ENCODE results near the gene SLC41A1.
A peak's percentile ranks its signal among the peaks of the same experiment; 100 is the strongest.

Gene SLC41A1

DNA sequence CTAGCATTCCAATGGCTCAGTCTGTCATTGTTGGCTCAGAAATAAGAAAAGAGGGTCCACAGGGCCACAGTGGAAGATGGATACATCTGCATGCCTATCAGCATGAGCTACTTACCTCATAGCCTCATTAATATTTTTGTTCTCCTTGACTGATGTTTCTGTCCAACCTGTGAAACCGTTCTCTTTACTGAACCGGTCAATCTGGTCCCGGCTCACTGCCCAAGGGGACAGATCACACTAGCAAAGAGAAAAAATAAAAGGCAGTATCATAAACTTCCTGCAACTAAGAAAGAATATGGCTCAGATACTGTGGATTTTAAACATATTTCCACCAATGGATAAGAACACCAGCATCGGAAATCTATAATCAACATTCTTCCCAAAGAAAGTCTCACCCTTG, 42.4 kb downstream of the SLC41A1 start:
- intact Hi-C loops (cut with DNase I), result no loop called here
- no peak for DNase-seq

DNA sequence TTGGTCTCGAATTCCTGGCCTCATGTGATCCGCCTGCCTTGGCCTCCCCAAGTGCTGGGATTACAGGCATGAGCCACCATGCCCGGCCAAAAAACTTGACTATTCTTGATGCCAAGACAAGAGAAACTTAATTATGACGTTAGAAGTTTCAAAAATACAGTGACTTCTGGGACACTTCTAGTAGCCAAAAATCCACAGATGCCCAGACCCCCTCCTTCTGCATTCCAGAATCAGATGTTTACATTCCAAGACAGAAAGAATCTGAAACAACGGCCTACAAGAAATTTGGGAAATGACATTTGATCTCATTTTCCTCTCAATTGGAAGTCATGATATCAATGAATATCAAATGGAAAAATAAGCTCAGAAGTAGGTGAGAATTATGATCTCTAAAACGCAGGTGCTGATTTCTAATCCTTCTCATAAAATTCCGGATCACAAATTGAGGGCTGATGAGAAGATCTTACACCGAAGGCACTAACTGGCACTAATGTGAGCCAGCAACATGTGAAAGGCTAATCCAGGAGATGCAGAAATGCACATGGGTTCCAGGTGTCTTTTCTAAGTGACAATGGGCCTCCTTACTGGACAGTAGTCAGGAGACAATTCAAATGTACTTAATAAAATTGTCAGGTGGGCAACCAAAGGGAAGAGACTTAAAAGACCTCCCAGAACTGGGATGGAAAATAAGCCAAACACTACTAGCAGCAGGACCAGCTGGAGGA, 43.2 kb downstream of the SLC41A1 start:
- DNase-seq, result no peak
- intact Hi-C loops (cut with DNase I), result no loop called here

DNA sequence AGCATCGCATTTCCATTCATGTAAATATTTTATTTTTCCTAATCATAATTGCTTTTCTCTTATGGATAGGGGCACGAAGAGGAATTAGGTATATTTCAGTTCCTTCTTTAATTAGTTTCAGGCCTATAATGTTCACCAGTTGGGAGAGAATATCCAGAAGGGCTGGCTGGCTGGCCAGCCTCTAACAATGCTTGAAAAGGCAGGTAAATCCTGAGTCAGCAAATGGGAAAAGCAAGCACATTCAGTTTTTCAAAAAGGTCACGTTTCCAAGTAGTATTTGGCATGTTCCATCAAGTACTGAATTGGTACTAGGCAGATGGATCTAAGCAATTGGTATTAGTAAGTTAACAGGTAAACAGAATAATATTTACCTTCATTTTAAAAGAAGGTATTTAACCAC, 45.8 kb downstream of the SLC41A1 start:
- DNase-seq, result no peak
- intact Hi-C loops (cut with DNase I), result no loop called here

DNA sequence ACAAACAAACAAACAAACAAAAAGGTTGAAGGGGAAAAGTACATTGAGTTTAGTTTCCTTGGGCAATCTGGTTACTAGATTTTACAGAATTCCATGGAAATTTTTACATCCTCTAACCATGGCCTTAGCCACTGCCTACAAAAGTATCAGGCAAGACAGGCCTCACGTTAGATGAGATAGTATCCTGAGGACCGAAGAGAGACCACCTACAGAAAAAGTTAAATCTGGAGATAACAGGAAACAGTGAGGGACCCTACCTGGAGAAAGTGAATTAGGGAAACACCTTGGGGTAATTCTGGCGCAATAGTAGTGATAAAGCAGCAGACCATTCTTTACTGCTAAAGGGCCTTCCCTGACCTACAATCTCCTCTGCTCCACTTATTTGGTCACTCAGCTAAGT, 46.4 kb downstream of the SLC41A1 start:
- DNase-seq, result no peak
- intact Hi-C loops (cut with DNase I), result no loop called here

GRCh38 chr1:205766038-205766437, 47.0 kb downstream of the SLC41A1 start:
- intact Hi-C loops (cut with DNase I), result no loop called here
- DNase-seq, result peak in 5 of 42 donors; percentile 14 to 46 (median 36)

- intact Hi-C loops (cut with DNase I), result no loop called here
These were observed 48.4 kb downstream of the SLC41A1 start for GRCh38 chr1:205764578-205764977.

DNA sequence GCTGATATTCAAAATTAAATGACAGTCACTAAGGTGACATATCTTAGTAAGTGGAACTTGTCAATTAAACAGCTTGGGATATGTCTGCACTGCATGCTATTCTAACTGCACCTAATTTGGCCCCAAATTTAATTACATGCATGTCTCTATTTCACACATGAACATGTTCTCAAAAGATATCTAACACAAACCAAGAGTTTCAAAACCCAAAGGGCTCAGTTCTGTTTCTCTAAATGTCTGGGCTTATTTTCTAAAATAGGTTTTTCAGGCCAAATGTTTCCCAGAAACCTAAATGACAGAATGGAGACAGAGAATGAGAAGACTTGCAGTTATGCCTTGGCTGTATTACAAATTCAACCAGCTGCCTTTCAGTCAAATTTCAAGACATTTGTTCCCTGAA, 49.0 kb downstream of the SLC41A1 start:
- no peak for DNase-seq
- intact Hi-C loops (cut with DNase I), result no loop called here

More at GRCh38 chr1:205764578-205764977, 48.4 kb downstream of the SLC41A1 start:
- no peak for DNase-seq

DNA sequence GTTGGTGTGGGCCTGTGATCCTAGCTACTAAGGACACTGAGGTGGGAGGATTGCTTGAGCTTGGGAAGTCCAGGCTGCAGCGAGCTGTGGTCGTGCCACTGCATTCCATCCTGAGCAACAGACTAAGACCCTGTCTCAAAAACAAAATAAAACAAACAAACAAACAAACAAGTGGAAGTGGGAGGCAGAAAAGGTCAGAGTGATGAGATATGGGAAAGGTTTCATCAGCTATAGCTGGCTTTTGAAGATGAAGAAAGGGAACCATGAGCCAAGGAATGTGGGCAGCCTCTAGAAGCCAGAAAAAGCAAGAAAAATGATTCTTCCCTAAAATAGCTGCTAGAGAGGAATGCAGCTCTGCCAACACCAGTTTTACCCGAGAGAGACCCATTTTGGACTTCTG, 52.4 kb downstream of the SLC41A1 start:
- intact Hi-C loops (cut with DNase I), result no loop called here

DNA sequence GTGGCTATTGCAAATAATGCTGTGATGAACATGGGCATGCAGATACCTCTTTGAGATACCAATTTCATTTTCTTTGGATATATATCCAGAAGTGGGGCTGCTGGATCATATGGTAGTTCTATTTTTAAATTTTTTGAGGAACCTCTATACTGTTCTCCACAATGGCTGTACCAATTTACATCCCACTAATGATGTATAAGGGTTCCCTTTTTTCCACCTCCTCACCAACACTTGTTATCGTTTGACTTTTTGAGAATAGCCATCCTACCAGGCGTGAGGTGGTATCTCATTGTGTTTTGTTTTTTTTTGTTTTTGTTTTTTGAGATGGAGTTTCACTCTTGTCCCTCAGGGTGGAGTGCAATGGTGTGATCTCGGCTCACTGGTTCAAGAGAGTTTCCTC, 56.4 kb downstream of the SLC41A1 start:
- no peak for DNase-seq
- intact Hi-C loops (cut with DNase I), result no loop called here

More for the DNA sequence above, 52.4 kb downstream of the SLC41A1 start:
- no peak for DNase-seq

DNA sequence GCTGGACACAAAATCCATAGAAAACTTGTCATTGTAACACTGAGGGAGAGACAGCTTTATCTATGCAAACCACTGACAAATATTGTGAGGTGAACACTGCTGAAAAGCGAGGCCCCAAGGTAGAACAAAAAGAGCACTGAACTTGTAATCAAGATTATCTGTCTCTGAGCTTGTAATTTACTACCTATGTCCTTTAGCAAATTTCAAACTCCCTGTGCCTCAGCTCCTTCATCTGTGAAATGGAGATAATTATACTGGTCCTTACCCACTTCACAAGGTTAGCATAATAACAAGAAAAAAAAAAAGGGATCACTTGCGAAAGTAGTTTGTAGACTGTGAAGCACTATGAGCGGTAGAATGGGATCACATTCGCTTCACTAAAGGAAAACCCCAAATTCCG, 58.1 kb downstream of the SLC41A1 start:
- intact Hi-C loops (cut with DNase I), result no loop called here
- no peak for DNase-seq

DNA sequence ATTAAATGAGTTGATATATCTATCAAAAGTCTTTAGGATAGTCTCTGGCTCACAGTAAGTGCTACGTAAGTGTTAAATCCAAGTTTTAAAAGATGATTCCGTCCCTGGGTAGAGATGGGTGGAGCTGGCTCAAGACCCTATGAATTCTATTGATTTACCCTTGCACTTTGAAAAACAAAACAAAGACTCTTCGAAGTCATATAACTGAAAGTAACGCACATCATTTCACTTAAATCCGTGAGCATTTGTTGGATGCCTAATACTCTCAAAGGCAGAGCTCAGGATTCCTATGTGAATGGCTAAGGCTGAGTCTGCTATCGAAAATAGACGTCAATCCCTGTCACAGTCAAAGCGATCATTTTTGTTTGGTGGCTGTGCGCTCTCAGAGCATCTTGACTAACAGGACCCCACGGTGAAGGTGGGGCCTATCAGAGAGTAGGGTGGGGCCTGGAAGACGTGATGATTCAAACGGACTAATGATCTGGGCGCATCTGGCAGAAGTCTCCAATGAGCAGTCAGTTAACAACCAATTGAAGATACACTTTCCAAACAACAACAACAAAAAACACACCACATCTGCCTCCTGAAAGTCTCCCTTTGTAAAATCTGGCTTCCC, 61.9 kb downstream of the SLC41A1 start:
- intact Hi-C loops (cut with DNase I), result no loop called here
- DNase-seq, result no peak

GRCh38 chr1:205750138-205751035, 62.6 kb downstream of the SLC41A1 start, which contains the start of gene NUCKS1:
Gene NUCKS1 (minus strand): TSS chr1:205750182. CDS start chr1:205749973, 209 bp downstream.
- intact Hi-C loops (cut with DNase I), result no loop called here
- peak; percentile 93 to 100 (median 98) for DNase-seq

- peak; percentile 75 to 97 (median 93) for DNase-seq
- intact Hi-C loops (cut with DNase I), result no loop called here
These were observed 63.5 kb downstream of the SLC41A1 start for GRCh38 chr1:205749234-205750137.

DNA sequence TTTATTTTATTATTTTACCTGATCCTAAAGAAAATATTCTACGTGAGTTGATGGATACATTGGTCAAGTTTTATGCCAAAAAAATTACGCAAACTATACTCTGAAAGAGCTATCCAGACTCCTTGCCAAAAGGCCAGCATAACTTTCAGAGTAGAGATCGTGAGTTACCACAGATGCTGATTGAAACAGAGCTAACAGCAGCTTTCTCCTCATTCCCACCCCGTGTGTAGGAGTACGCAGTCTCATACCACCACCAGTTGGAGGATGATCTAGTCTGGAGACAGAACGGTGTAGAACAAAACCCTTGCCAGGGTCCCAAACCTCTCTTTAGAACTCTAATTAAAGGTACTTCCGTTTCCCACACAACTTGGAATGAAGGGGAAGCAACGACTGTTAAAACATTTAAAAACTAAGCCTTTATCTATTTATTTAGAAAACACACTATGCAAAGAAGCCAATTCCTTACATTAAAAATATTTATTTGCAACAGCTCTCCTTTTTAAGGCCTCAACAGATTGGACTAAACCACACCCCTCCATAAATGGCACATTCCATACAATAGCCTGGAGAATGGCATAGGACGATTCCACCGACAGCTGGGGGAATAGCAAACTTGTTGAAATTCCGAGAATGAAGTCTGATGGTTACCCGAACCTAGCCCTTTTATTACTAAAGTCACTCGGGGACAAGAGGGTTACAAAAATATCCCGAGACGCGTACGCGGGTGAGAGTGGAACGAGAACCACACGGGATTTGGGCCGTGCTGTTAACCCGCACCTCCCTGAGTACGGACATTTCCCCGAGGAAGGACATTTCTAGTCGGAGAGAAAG, 64.4 kb downstream of the SLC41A1 start:
- peak in 12 of 42 donors; percentile 6 to 53 (median 26) for DNase-seq
- intact Hi-C loops (cut with DNase I), result no loop called here

DNA sequence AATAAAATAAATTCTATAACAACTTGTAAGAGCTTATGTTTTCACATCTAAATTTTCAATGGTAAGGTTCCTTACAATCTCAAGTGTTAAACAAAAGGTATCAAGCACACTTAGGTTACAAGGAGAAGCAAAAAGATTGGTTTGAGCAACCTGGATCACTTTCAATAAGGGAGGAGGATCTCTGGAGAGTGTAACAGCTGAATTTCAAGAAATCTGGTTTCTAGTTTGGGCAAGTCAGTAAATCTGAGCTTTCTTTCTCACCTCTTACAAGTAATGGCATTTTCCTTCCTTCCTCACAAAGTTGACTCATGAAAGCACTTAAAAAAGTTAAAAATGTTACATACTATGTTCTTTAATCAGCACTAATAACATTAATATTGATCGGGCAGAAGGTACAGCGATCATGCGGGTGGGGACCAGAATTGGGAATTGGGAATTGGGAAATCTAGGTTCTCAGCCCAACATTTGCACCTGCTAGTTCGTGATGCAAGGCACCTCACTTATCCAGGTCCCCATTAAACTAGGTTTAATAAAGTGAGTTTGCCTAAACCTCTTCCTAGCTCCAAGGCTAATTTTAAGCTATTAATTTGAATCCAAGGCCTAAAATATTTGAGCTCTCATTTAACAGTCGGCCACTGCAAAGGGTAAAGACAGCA, 66.1 kb downstream of the SLC41A1 start:
- intact Hi-C loops (cut with DNase I), result no loop called here
- DNase-seq, result no peak

DNA sequence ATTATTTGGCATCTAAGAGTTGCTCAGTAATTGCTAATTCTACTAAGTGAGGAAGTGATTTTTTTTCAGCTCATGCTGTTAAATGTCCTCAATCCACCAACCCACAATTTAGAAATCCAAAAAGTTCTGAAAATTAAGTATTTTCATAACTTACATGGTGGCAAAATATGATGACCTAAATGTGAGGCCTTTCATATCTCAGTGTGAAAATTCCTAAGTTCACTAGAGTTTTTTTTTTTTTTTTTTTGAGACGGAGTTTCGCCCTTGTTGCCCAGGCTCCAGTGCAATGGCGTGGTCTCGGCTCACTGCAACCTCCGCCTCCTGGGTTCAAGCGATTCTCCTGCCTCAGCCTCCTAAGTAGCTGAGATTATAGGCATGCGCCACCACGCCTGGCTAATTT, 68.6 kb downstream of the SLC41A1 start:
- no peak for DNase-seq
- intact Hi-C loops (cut with DNase I), result no loop called here

DNA sequence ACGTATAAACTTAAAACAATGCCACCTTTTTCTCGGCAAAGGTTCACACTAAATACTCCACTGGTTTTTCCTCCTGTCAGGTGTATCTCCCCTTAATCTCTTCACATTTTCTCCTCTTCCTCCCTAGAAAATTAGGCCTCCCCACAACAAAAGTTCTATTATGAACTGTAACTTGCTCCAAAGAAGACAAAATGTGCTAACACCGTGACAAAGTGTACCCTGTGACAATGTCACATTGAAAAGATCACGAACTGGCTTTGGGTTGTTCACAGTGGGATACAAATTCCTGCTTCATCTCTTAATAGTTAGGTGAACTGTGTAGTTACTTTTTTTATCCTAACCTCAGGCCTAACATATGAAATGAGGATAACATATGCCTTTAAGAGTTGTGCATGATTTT, 69.0 kb downstream of the SLC41A1 start:
- no peak for DNase-seq
- intact Hi-C loops (cut with DNase I), result no loop called here
